ENCODE results near the gene ASAH2.

ASAH2 gene

GRCh38 chr10:50251394-50251793 is at the start of gene ASAH2:
ASAH2 (minus strand) TSS chr10:50251516; CDS start chr10:50248610, 2,906 bp downstream.
- no peak for TF ChIP-seq CTCF (IDR thresholded peaks at IDR 0.05; ENCODE audit: insufficient read depth, low read depth, low read length, missing control alignments)
- DNase-seq (ENCODE audit: low read depth) = no peak
- H3K4me3 ChIP-seq (ENCODE audit: low read length) = no peak within 1 kb of the TSS

- no peak for TF ChIP-seq CTCF (IDR thresholded peaks at IDR 0.05; ENCODE audit: insufficient read depth, low read depth, low read length, missing control alignments)
- no peak for DNase-seq (ENCODE audit: low read depth)
- H3K4me3 ChIP-seq (ENCODE audit: low read length) = no peak overlapping the region
These were observed 48.8 kb upstream of the ASAH2 start for GRCh38 chr10:50299948-50300669.

- H3K4me3 ChIP-seq (ENCODE audit: low read length) = no peak overlapping the region
- TF ChIP-seq CTCF (IDR thresholded peaks at IDR 0.05; ENCODE audit: insufficient read depth, low read depth, low read length, missing control alignments) = no peak
- DNase-seq (ENCODE audit: low read depth) = no peak
These were observed 44.1 kb upstream of the ASAH2 start for GRCh38 chr10:50295367-50295766.

GRCh38 chr10:50294582-50294981 is 43.3 kb upstream of the ASAH2 start:
- no peak for DNase-seq (ENCODE audit: low read depth)
- TF ChIP-seq CTCF (IDR thresholded peaks at IDR 0.05; ENCODE audit: insufficient read depth, low read depth, low read length, missing control alignments) = no peak
- no peak overlapping the region for H3K4me3 ChIP-seq (ENCODE audit: low read length)

GRCh38 chr10:50293513-50294313 is 42.4 kb upstream of the ASAH2 start:
- H3K4me3 ChIP-seq (ENCODE audit: low read length) = no peak overlapping the region
- DNase-seq (ENCODE audit: low read depth) = no peak
- no peak for TF ChIP-seq CTCF (IDR thresholded peaks at IDR 0.05; ENCODE audit: insufficient read depth, low read depth, low read length, missing control alignments)

- no peak overlapping the region for H3K4me3 ChIP-seq (ENCODE audit: low read length)
- peak; percentile 55 for TF ChIP-seq CTCF (IDR thresholded peaks at IDR 0.05; ENCODE audit: insufficient read depth, low read depth, low read length, missing control alignments)
- peak; percentile 35 for DNase-seq (ENCODE audit: low read depth)
These were observed 40.0 kb upstream of the ASAH2 start for GRCh38 chr10:50291261-50291850.
